B cell (primary cell): ENCODE measurements around the gene NUP62.

Source experiments
- CTCF ChIP-seq: fragments of 200-600 bp; IDR thresholded peaks from one replicate; pipeline ENCODE4 v1.8.0; 2022; ENCODE audit warnings: antibody characterized with exemption, mild to moderate bottlenecking
- EZH2 ChIP-seq: IDR thresholded peaks from 2 replicates; pipeline ENCODE4 v1.6.1; 2012; ENCODE audit warnings: borderline replicate concordance, low read depth, mild to moderate bottlenecking, moderate library complexity, low read length; ENCODE audit not compliant: insufficient read depth, poor library complexity, severe bottlenecking

GRCh38 chr19:49863935-49864320, 65.4 kb downstream of the NUP62 start:
- TF ChIP-seq CTCF (no peak), EZH2 (no peak)
